ENCODE results near the gene DUSP23. TPM values are rescaled to one million over a fixed set of nuclear protein-coding genes. Genes with fewer than 3 reads are reported as not detected.

The DUSP23 gene
- total and polyA plus RNA-seq, 2 experiments from 2014 or later: 56.3 to 97.6 TPM

DNA sequence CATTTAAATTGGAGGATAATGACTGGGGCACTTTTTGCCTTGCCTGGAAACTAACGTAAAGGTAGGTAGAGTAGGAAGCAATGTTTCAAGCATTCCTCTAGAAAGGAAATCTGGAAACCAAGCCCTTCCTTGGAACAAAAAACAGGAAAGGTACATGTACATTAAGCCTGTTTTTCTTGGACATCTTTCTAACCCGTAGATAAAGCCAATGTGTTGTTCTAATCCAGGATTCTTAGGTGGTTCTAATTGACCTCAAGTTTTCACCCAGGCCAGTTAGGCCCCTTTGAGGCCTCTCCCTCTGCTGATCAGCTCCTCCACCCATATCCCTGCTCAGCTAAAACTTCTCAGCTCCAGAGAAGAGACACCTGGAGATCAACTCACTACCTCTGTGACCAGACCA lies 6.3 kb upstream of the DUSP23 start:
- no peaks in the 10 kb centered on the region for H3K36me3 Mint-ChIP-seq (ENCODE audit: low read depth)
- Histone ChIP-seq H3K36me3 (ENCODE audit: insufficient read depth) (no peaks in the 10 kb centered on the region), H3K4me2 (no peak overlapping the region), H3K27me3 (ENCODE audit: insufficient read depth) (no peaks in the 10 kb centered on the region), H3K4me1 (ENCODE audit: insufficient read depth) (no peaks in the 10 kb centered on the region), H3K79me2 (replicated peaks; ENCODE audit: insufficient read depth) (no peaks in the 10 kb centered on the region), H4K20me1 (replicated peaks; ENCODE audit: insufficient read depth) (no peaks in the 10 kb centered on the region), H3K4me3 (no peak overlapping the region), H3K27ac (ENCODE audit: low read depth) (no peak overlapping the region), H2AFZ (no peak overlapping the region), H3F3A (replicated peaks; ENCODE audit: low read depth) (no peaks in the 10 kb centered on the region), H3K9me2 (ENCODE audit: insufficient read depth) (no peaks in the 10 kb centered on the region)
- H3K9me3 Mint-ChIP-seq: no peaks in the 10 kb centered on the region
- DNase-seq (ENCODE audit: low spot score) (no peak), ATAC-seq (no peak)
- H3K4me1 Mint-ChIP-seq: no peaks in the 10 kb centered on the region
- TF ChIP-seq NANOG (IDR thresholded peaks at IDR 0.05; ENCODE audit: borderline replicate concordance) (no peak), JUNB (IDR thresholded peaks at IDR 0.05; ENCODE audit: unreplicated experiment) (no peak), EZH2 (IDR thresholded peaks at IDR 0.05; ENCODE audit: low read depth, unreplicated experiment) (no peak), CREB1 (CRISPR knock-in tag; IDR thresholded peaks at IDR 0.05; ENCODE audit: low read depth) (no peak), ZNF114 (CRISPR knock-in tag; IDR thresholded peaks at IDR 0.05) (no peak), ZNF331 (CRISPR knock-in tag; IDR thresholded peaks at IDR 0.05; ENCODE audit: low read depth) (no peak), EZH2phosphoT487 (IDR thresholded peaks at IDR 0.05; ENCODE audit: unreplicated experiment) (no peak), STAT1 (IDR thresholded peaks at IDR 0.05; ENCODE audit: unreplicated experiment) (no peak), POLR2AphosphoS5 (IDR thresholded peaks at IDR 0.05; ENCODE audit: low read depth) (no peak)
- TF ChIP-seq, protein P1, sequence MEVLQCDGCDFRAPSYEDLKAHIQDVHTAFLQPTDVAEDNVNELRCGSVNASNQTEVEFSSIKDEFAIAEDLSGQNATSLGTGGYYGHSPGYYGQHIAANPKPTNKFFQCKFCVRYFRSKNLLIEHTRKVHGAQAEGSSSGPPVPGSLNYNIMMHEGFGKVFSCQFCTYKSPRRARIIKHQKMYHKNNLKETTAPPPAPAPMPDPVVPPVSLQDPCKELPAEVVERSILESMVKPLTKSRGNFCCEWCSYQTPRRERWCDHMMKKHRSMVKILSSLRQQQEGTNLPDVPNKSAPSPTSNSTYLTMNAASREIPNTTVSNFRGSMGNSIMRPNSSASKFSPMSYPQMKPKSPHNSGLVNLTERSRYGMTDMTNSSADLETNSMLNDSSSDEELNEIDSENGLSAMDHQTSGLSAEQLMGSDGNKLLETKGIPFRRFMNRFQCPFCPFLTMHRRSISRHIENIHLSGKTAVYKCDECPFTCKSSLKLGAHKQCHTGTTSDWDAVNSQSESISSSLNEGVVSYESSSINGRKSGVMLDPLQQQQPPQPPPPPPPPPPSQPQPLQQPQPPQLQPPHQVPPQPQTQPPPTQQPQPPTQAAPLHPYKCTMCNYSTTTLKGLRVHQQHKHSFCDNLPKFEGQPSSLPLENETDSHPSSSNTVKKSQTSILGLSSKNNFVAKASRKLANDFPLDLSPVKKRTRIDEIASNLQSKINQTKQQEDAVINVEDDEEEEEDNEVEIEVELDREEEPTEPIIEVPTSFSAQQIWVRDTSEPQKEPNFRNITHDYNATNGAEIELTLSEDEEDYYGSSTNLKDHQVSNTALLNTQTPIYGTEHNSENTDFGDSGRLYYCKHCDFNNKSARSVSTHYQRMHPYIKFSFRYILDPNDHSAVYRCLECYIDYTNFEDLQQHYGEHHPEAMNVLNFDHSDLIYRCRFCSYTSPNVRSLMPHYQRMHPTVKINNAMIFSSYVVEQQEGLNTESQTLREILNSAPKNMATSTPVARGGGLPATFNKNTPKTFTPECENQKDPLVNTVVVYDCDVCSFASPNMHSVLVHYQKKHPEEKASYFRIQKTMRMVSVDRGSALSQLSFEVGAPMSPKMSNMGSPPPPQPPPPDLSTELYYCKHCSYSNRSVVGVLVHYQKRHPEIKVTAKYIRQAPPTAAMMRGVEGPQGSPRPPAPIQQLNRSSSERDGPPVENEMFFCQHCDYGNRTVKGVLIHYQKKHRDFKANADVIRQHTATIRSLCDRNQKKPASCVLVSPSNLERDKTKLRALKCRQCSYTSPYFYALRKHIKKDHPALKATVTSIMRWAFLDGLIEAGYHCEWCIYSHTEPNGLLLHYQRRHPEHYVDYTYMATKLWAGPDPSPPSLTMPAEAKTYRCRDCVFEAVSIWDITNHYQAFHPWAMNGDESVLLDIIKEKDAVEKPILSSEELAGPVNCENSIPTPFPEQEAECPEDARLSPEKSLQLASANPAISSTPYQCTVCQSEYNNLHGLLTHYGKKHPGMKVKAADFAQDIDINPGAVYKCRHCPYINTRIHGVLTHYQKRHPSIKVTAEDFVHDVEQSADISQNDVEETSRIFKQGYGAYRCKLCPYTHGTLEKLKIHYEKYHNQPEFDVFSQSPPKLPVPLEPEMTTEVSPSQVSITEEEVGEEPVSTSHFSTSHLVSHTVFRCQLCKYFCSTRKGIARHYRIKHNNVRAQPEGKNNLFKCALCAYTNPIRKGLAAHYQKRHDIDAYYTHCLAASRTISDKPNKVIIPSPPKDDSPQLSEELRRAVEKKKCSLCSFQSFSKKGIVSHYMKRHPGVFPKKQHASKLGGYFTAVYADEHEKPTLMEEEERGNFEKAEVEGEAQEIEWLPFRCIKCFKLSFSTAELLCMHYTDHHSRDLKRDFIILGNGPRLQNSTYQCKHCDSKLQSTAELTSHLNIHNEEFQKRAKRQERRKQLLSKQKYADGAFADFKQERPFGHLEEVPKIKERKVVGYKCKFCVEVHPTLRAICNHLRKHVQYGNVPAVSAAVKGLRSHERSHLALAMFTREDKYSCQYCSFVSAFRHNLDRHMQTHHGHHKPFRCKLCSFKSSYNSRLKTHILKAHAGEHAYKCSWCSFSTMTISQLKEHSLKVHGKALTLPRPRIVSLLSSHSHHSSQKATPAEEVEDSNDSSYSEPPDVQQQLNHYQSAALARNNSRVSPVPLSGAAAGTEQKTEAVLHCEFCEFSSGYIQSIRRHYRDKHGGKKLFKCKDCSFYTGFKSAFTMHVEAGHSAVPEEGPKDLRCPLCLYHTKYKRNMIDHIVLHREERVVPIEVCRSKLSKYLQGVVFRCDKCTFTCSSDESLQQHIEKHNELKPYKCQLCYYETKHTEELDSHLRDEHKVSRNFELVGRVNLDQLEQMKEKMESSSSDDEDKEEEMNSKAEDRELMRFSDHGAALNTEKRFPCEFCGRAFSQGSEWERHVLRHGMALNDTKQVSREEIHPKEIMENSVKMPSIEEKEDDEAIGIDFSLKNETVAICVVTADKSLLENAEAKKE (CRISPR knock-in tag; IDR thresholded peaks at IDR 0.05): no peak
- TF ChIP-seq, protein P2, sequence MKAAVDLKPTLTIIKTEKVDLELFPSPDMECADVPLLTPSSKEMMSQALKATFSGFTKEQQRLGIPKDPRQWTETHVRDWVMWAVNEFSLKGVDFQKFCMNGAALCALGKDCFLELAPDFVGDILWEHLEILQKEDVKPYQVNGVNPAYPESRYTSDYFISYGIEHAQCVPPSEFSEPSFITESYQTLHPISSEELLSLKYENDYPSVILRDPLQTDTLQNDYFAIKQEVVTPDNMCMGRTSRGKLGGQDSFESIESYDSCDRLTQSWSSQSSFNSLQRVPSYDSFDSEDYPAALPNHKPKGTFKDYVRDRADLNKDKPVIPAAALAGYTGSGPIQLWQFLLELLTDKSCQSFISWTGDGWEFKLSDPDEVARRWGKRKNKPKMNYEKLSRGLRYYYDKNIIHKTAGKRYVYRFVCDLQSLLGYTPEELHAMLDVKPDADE (IDR thresholded peaks at IDR 0.05): no peak
- TF ChIP-seq, protein P3, sequence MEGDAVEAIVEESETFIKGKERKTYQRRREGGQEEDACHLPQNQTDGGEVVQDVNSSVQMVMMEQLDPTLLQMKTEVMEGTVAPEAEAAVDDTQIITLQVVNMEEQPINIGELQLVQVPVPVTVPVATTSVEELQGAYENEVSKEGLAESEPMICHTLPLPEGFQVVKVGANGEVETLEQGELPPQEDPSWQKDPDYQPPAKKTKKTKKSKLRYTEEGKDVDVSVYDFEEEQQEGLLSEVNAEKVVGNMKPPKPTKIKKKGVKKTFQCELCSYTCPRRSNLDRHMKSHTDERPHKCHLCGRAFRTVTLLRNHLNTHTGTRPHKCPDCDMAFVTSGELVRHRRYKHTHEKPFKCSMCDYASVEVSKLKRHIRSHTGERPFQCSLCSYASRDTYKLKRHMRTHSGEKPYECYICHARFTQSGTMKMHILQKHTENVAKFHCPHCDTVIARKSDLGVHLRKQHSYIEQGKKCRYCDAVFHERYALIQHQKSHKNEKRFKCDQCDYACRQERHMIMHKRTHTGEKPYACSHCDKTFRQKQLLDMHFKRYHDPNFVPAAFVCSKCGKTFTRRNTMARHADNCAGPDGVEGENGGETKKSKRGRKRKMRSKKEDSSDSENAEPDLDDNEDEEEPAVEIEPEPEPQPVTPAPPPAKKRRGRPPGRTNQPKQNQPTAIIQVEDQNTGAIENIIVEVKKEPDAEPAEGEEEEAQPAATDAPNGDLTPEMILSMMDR (conservative IDR thresholded peaks at IDR 0.05; ENCODE audit: low read depth in 2 of 2): no peak
- TF ChIP-seq, protein P4, sequence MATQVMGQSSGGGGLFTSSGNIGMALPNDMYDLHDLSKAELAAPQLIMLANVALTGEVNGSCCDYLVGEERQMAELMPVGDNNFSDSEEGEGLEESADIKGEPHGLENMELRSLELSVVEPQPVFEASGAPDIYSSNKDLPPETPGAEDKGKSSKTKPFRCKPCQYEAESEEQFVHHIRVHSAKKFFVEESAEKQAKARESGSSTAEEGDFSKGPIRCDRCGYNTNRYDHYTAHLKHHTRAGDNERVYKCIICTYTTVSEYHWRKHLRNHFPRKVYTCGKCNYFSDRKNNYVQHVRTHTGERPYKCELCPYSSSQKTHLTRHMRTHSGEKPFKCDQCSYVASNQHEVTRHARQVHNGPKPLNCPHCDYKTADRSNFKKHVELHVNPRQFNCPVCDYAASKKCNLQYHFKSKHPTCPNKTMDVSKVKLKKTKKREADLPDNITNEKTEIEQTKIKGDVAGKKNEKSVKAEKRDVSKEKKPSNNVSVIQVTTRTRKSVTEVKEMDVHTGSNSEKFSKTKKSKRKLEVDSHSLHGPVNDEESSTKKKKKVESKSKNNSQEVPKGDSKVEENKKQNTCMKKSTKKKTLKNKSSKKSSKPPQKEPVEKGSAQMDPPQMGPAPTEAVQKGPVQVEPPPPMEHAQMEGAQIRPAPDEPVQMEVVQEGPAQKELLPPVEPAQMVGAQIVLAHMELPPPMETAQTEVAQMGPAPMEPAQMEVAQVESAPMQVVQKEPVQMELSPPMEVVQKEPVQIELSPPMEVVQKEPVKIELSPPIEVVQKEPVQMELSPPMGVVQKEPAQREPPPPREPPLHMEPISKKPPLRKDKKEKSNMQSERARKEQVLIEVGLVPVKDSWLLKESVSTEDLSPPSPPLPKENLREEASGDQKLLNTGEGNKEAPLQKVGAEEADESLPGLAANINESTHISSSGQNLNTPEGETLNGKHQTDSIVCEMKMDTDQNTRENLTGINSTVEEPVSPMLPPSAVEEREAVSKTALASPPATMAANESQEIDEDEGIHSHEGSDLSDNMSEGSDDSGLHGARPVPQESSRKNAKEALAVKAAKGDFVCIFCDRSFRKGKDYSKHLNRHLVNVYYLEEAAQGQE (IDR thresholded peaks at IDR 0.05; ENCODE audit: unreplicated experiment): no peak
- no peak overlapping the region for H3K4me3 Mint-ChIP-seq
- no peak overlapping the region for H3K27ac Mint-ChIP-seq
- H3K27me3 Mint-ChIP-seq (ENCODE audit: insufficient read depth, low read depth, poor library complexity): peaks cover 3% of the 10 kb centered on the region
